B cell (primary cell): Measurements from ENCODE around the gene BRIP1. TPM values are rescaled to one million over a fixed set of nuclear protein-coding genes. Genes with fewer than 3 reads are reported as not detected.
"Not testable (repeated sequence)": the region's sequence is repeated elsewhere in the genome, so short reads cannot be mapped to it uniquely, and the experiment has no call there.

ENCODE experiments used
- ATAC-seq: fragments of 200-7000 bp; cut with Tn5 transposase; one replicate; pipeline ENCODE4 v1.10.0; 2021; ENCODE audit warnings: low read depth, mild to moderate bottlenecking, moderate number of reproducible peaks, moderate library complexity
- CTCF ChIA-PET: fragments of 350-600 bp; sonication (Branson Sonifier 250); formaldehyde crosslinking; loops from one replicate; lab custom pipeline; 2021; ENCODE audit warnings: antibody characterized with exemption, inconsistent platforms; lab: Charles Lee
- POLR2A ChIA-PET: fragments of 350-600 bp; sonication (Branson Sonifier 250); formaldehyde crosslinking; loops from one replicate; lab custom pipeline; 2021; ENCODE audit warnings: antibody characterized with exemption; lab: Charles Lee
- DNase-seq: peaks from one replicate; pipeline ENCODE4 v3.0.0; 2013
- H2AFZ ChIP-seq: 2 replicates; pipeline ENCODE4 v1.6.1; 2012; ENCODE audit warnings: mild to moderate bottlenecking, low read depth, low read length; ENCODE audit not compliant: insufficient read depth, poor library complexity, severe bottlenecking
- H3K27ac ChIP-seq, 2 donors: 1 replicate in 1 of 2; 2 replicates in 1 of 2; pipeline ENCODE4 v1.5.1; 2012 to 2013; ENCODE audit warnings: low read length in 2 of 2, mild to moderate bottlenecking in 2 of 2, moderate library complexity in 1 of 2
- H3K27me3 ChIP-seq, 4 experiments: fragments of 200-600 bp in 1 of 4; sonication (generic) in 1 of 4; replicated peaks in 1 of 4; 1 replicate in 2 of 4; 2 replicates in 2 of 4; pipeline versions ENCODE4 v1.6.1 to v1.7.0; 2013 to 2016; ENCODE audit warnings: low read length in 3 of 4, mild to moderate bottlenecking in 2 of 4, mixed read lengths in 1 of 4, moderate library complexity in 1 of 4; ENCODE audit not compliant: insufficient read depth in 4 of 4, control insufficient read depth in 3 of 4; ENCODE audit errors: control extremely low read depth in 1 of 4
- H3K36me3 ChIP-seq, 2 experiments: replicated peaks in 1 of 2; 1 replicate in 1 of 2; 2 replicates in 1 of 2; pipeline versions ENCODE4 v1.6.1 to v1.7.1; 2013; ENCODE audit warnings: low read length in 1 of 2; ENCODE audit not compliant: insufficient read depth in 2 of 2, control insufficient read depth in 1 of 2; ENCODE audit errors: control extremely low read depth in 1 of 2, extremely low read depth in 1 of 2
- H3K4me1 ChIP-seq, 2 donors: fragments of 200-600 bp in 1 of 2; sonication (generic) in 1 of 2; 1 replicate in 1 of 2; 2 replicates in 1 of 2; pipeline versions ENCODE4 v1.5.1 to v1.6.1; 2013 to 2017; ENCODE audit warnings: low read length in 2 of 2; ENCODE audit not compliant: control insufficient read depth in 2 of 2, insufficient read depth in 2 of 2
- H3K4me2 ChIP-seq: replicated peaks from 2 replicates; pipeline ENCODE3; 2012; ENCODE audit warnings: mild to moderate bottlenecking, low read depth, low read length; ENCODE audit not compliant: poor library complexity, severe bottlenecking
- H3K4me3 ChIP-seq, 5 experiments: fragments of 200-600 bp in 1 of 5; sonication (generic) in 1 of 5; 1 replicate in 3 of 5; 2 replicates in 2 of 5; pipeline versions ENCODE4 v1.5.1 to v1.7.0; 2011 to 2016; ENCODE audit warnings: low read length in 4 of 5, mild to moderate bottlenecking in 4 of 5, low read depth in 2 of 5, control low read depth in 1 of 5, moderate library complexity in 1 of 5; ENCODE audit not compliant: insufficient read depth in 1 of 5; ENCODE audit errors: control extremely low read depth in 1 of 5, extremely low read depth in 1 of 5
- H3K79me2 ChIP-seq: fragments of 200-600 bp; sonication (generic); one replicate; pipeline ENCODE4 v1.6.0; 2016; ENCODE audit warnings: low read length; ENCODE audit not compliant: control insufficient read depth, insufficient read depth
- H3K9ac ChIP-seq: fragments of 200-600 bp; sonication (generic); 2 replicates; pipeline ENCODE4 v1.6.1; 2017; ENCODE audit warnings: mild to moderate bottlenecking, low read length, moderate library complexity
- H3K9me3 ChIP-seq, 3 donors: one replicate each; pipeline versions ENCODE4 v1.6.1 to v1.7.1; 2013; ENCODE audit warnings: low read length in 2 of 3; ENCODE audit not compliant: control insufficient read depth in 2 of 3, insufficient read depth in 1 of 3; ENCODE audit errors: control extremely low read depth in 1 of 3
- H4K20me1 ChIP-seq: 2 replicates; pipeline ENCODE4 v1.6.0; 2012; ENCODE audit warnings: mild to moderate bottlenecking, low read length; ENCODE audit not compliant: insufficient read depth, control insufficient read depth, poor library complexity, severe bottlenecking
- H3K27ac Mint-ChIP-seq: one replicate; pipeline ENCODE4 v1.8.0; 2021; ENCODE audit warnings: mixed read lengths
- H3K27me3 Mint-ChIP-seq: one replicate; pipeline ENCODE4 v1.8.0; 2021; ENCODE audit warnings: mixed read lengths
- H3K4me1 Mint-ChIP-seq: one replicate; pipeline ENCODE4 v1.8.0; 2021; ENCODE audit warnings: mixed read lengths
- H3K4me3 Mint-ChIP-seq: one replicate; pipeline ENCODE4 v1.8.0; 2021; ENCODE audit warnings: mixed read lengths
- H3K9me3 Mint-ChIP-seq: one replicate; pipeline ENCODE4 v1.8.0; 2022; ENCODE audit warnings: mixed read lengths; ENCODE audit not compliant: insufficient read depth
- EZH2 ChIP-seq: IDR thresholded peaks from 2 replicates; pipeline ENCODE4 v1.6.1; 2012; ENCODE audit warnings: borderline replicate concordance, low read depth, mild to moderate bottlenecking, moderate library complexity, low read length; ENCODE audit not compliant: insufficient read depth, poor library complexity, severe bottlenecking
- WGBS: methylation state at CpG from one replicate; pipeline ENCODE4 v1.1.5; 2013; ENCODE audit warnings: missing lambda C conversion rate; ENCODE audit not compliant: insufficient coverage; 5-methylcytosine and 5-hydroxymethylcytosine counted together
- intact Hi-C: fragments of 100-400 bp; cut with micrococcal nuclease; formaldehyde crosslinking; loops from one replicate; pipeline ENCODE4 v1.10.0; 2022
- polyA plus RNA-seq: library from polyadenylated mRNA; depleted of rRNA; stranded (reverse); fragments of >200 nt; gene quantifications from 2 replicates; pipeline ENCODE4 v1.2.3, GENCODE V29; 2012
- total RNA-seq, 2 donors: library from RNA; stranded (reverse); fragments of 120-200 nt in 1 of 2; gene quantifications; 1 replicate in 1 of 2; 2 replicates in 1 of 2; pipeline versions ENCODE4 v1.2.3 to v1.2.4, GENCODE V29; 2013 to 2022
- TF ChIP-seq, protein P1 (sequence below): fragments of 200-600 bp; IDR thresholded peaks from one replicate; pipeline ENCODE4 v1.8.0; 2022; ENCODE audit warnings: antibody characterized with exemption, mild to moderate bottlenecking

BRIP1 gene
- total and polyA plus RNA-seq, 2 donors (not counting 1 experiment from before 2014, with no cell fraction given), result 0.89 to 2.4 TPM

DNA sequence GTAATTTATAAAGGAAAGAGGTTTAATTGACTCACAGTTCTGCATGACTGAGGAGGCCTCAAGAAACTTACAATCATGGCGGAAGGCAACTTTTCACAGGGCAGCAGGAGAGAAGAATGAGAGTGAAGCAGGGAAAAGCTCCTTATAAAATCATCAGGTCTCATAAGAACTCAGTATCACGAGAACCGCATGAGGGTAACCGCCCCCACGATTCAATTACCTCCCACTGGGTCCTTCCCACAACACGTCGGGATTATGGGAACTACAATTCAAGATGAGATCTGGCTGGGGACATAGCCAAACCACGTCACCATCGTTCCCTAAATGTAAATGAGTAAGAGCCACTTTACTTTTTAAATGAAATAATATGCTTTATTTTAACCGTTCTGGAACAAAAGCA, 182.4 kb downstream of the BRIP1 start:
- ChIA-PET POLR2A (no interaction called here), CTCF (no interaction called here)
- Mint-ChIP-seq H3K4me3 (no peak overlapping the region), H3K4me1 (no peaks in the 10 kb centered on the region), H3K27me3 (no peaks in the 10 kb centered on the region), H3K9me3 (no peaks in the 10 kb centered on the region), H3K27ac (no peak overlapping the region)
- Histone ChIP-seq H3K9ac (no peak overlapping the region), H2AFZ (no peak overlapping the region), H3K36me3 (no peaks in the 10 kb centered on the region), H3K9me3 (no peaks in the 10 kb centered on the region), H3K4me3 (no peak overlapping the region), H3K27ac (no peak overlapping the region), H4K20me1 (no peaks in the 10 kb centered on the region), H3K27me3 (no peaks in the 10 kb centered on the region), H3K4me2 (no peak overlapping the region), H3K79me2 (no peaks in the 10 kb centered on the region), H3K4me1 (no peaks in the 10 kb centered on the region)
- DNase-seq (no peak), ATAC-seq (no peak)
- intact Hi-C loops, result no loop called here
- TF ChIP-seq, protein P1, sequence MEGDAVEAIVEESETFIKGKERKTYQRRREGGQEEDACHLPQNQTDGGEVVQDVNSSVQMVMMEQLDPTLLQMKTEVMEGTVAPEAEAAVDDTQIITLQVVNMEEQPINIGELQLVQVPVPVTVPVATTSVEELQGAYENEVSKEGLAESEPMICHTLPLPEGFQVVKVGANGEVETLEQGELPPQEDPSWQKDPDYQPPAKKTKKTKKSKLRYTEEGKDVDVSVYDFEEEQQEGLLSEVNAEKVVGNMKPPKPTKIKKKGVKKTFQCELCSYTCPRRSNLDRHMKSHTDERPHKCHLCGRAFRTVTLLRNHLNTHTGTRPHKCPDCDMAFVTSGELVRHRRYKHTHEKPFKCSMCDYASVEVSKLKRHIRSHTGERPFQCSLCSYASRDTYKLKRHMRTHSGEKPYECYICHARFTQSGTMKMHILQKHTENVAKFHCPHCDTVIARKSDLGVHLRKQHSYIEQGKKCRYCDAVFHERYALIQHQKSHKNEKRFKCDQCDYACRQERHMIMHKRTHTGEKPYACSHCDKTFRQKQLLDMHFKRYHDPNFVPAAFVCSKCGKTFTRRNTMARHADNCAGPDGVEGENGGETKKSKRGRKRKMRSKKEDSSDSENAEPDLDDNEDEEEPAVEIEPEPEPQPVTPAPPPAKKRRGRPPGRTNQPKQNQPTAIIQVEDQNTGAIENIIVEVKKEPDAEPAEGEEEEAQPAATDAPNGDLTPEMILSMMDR, result no peak
- TF ChIP-seq EZH2, result no peak
- WGBS, result 67% methylated on average over 1 of the region's 10 CpGs

DNA sequence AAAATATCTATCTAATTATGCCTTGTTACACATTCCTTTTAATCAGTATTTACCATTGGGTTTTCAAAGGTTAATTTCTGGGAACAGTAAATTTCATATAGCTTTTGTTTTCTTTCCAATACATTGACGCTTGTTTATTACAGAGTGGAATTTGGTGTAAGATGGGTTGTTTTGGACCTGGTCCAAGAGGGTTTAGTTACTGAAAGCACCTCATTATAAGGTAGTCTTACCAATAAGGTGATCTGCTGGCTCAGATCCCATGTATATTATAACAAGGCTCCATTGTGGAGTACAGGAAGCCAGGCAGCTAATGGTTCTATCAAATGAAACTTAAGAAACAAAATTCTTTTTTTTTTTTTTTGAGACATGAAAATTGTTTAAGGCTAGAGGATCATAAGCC, 185.0 kb downstream of the BRIP1 start:
- no CpG with 5 or more reads among the region's 1 CpG for WGBS
- CTCF ChIA-PET, result no interaction called here
- Mint-ChIP-seq H3K4me1 (no peaks in the 10 kb centered on the region), H3K4me3 (no peak overlapping the region), H3K9me3 (no peaks in the 10 kb centered on the region), H3K27ac (no peak overlapping the region), H3K27me3 (no peaks in the 10 kb centered on the region)
- H3K4me1 ChIP-seq, result no peaks in the 10 kb centered on the region
- no peak overlapping the region for H3K9ac ChIP-seq
- ATAC-seq (no peak), DNase-seq (no peak)
- POLR2A ChIA-PET, result no interaction called here
- intact Hi-C loops, result no loop called here
- TF ChIP-seq EZH2, result no peak
- TF ChIP-seq, protein P1, result no peak
- H3K4me2 ChIP-seq, result no peak overlapping the region
- H3K4me3 ChIP-seq, result no peak overlapping the region
- H4K20me1 ChIP-seq, result no peaks in the 10 kb centered on the region
- no peaks in the 10 kb centered on the region for H3K9me3 ChIP-seq
- no peaks in the 10 kb centered on the region for H3K79me2 ChIP-seq
- no peak overlapping the region for H3K27ac ChIP-seq
- H3K27me3 ChIP-seq, result no peaks in the 10 kb centered on the region
- no peak overlapping the region for H2AFZ ChIP-seq
- H3K36me3 ChIP-seq, result no peaks in the 10 kb centered on the region

DNA sequence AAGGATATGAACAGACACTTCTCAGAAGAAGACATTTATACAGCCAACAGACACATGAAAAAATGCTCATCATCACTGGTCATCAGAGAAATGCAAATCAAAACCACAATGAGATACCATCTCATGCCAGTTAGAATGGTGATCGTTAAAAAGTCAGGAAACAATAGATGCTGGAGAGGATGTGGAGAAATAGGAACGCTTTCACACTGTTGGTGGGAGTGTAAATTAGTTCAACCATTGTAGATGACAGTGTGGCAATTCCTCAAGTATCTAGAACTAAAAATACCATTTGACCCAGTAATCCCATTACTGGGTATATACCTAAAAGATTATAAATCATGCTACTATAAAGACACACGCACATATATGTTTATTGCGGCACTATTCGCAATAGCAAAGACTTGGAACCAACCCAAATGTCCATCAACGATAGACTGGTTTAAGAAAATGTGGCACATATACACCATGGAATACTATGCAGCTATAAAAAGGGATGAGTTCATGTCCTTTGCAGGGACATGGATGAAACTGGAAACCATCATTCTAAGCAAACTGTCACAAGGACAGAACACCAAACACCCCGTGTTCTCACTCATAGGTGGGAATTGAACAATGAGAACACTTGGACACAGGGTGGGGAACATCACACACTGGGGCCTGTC, 186.0 kb downstream of the BRIP1 start:
- H3K27ac ChIP-seq, H3K9ac ChIP-seq, H3K36me3 ChIP-seq, POLR2A ChIA-PET, H3K79me2 ChIP-seq, H3K9me3 ChIP-seq, H2AFZ ChIP-seq, H3K4me2 ChIP-seq, H3K4me3 Mint-ChIP-seq, H3K4me1 ChIP-seq, H3K4me1 Mint-ChIP-seq, H3K27me3 Mint-ChIP-seq, H3K4me3 ChIP-seq, H3K27ac Mint-ChIP-seq, intact Hi-C loops, H3K9me3 Mint-ChIP-seq, CTCF ChIA-PET, H3K27me3 ChIP-seq, ATAC-seq, DNase-seq, H4K20me1 ChIP-seq: not testable (repeated sequence)
- no CpG with 5 or more reads among the region's 7 CpGs for WGBS
